Activated CD8-positive, alpha-beta T cell treated with anti-CD3 and anti-CD28 coated beads, Interleukin-2, amount 10 ng/mL, durations not matched to agents 7 days and 5 days (primary cell): Measurements from ENCODE around the gene GARIN6. TPM values are rescaled to one million over a fixed set of nuclear protein-coding genes. Genes with fewer than 3 reads are reported as not detected.

Experiments used
- ATAC-seq: fragments of 150-1000 bp; cut with Tn5 transposase; one replicate; pipeline ENCODE4 v1.10.0; 2021; ENCODE audit warnings: moderate library complexity
- CTCF ChIA-PET: fragments of 350-600 bp; sonication (Branson Sonifier 250); formaldehyde crosslinking; loops from one replicate; lab custom pipeline; 2021; ENCODE audit warnings: antibody characterized with exemption; lab: Charles Lee
- POLR2A ChIA-PET: fragments of 350-600 bp; sonication (Branson Sonifier 250); formaldehyde crosslinking; loops from one replicate; lab custom pipeline; 2021; ENCODE audit warnings: antibody characterized with exemption; lab: Charles Lee
- DNase-seq: peaks from one replicate; pipeline ENCODE4 v3.0.0-alpha.2; 2020
- H3K27ac Mint-ChIP-seq: one replicate; pipeline ENCODE4 v1.8.0; 2021; ENCODE audit warnings: mild to moderate bottlenecking, mixed read lengths
- H3K27me3 Mint-ChIP-seq: one replicate; pipeline ENCODE4 v1.8.0; 2021; ENCODE audit warnings: low read depth, mixed read lengths
- H3K36me3 Mint-ChIP-seq: one replicate; pipeline ENCODE4 v1.8.0; 2021; ENCODE audit warnings: low read depth, mixed read lengths
- H3K4me1 Mint-ChIP-seq: one replicate; pipeline ENCODE4 v1.8.0; 2021; ENCODE audit warnings: low read depth, mixed read lengths
- H3K4me3 Mint-ChIP-seq: one replicate; pipeline ENCODE4 v1.8.0; 2021; ENCODE audit warnings: mild to moderate bottlenecking, mixed read lengths
- H3K9me3 Mint-ChIP-seq: one replicate; pipeline ENCODE4 v1.8.0; 2022; ENCODE audit warnings: mixed read lengths; ENCODE audit not compliant: insufficient read depth
- total RNA-seq, 2 experiments: library from RNA; stranded (reverse); gene quantifications; one replicate each; pipeline ENCODE4 v1.2.3, GENCODE V29; 2021

GARIN6 gene
- total RNA-seq, 2 experiments from 2014 or later, result not detected

DNA sequence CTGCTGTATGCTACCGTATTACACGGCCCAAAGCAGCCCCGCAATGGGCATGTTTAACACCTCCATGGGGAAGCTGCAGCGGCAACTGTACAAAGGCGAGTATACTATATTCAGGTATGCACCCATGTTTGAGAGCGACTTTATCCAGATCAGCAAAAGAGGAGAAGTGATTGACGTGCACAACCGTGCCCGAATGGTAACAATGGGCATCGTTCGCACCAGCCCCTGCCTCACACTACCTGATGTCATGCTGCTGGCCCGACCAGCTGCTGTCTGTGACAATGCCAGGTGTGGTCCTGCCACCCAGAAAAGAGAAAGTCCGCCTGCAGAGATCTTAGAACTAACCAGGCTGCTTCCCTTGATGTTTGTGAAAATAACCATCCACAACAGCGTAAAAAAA lies 630 bp downstream of the GARIN6 start:
- no peak for ATAC-seq
- ChIA-PET CTCF (no interaction called here), POLR2A (no interaction called here)
- H3K4me3 Mint-ChIP-seq, result no peak overlapping the region
- no peak overlapping the region for H3K27ac Mint-ChIP-seq
- no peaks in the 10 kb centered on the region for H3K36me3 Mint-ChIP-seq
- H3K4me1 Mint-ChIP-seq, result no peaks in the 10 kb centered on the region
- DNase-seq, result no peak
- no peaks in the 10 kb centered on the region for H3K9me3 Mint-ChIP-seq
- H3K27me3 Mint-ChIP-seq, result no peaks in the 10 kb centered on the region

DNA sequence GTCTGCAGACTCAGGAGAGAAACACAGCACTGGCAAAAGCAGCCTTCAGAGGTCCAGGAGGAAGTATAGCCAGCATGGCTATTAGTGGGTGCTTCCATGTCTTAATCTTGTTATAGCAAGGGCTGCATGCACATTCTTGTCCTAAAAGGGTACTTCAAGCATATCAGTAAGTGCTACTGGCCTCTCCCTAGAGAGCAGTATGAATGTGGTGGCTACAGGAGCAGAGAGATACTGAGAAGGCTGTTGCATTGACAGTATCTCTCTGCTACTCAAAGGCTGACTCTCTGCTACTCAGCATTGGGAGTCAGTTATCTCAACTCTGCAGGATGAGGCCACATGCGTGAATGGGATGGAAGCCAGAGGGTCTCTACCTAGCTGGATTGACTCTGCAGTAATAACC lies 2.0 kb downstream of the GARIN6 start:
- DNase-seq (no peak), ATAC-seq (no peak)
- no peak overlapping the region for H3K27ac Mint-ChIP-seq
- H3K36me3 Mint-ChIP-seq, result no peaks in the 10 kb centered on the region
- ChIA-PET CTCF (no interaction called here), POLR2A (no interaction called here)
- H3K4me3 Mint-ChIP-seq, result no peak overlapping the region
- H3K27me3 Mint-ChIP-seq, result no peaks in the 10 kb centered on the region
- no peaks in the 10 kb centered on the region for H3K4me1 Mint-ChIP-seq
- no peaks in the 10 kb centered on the region for H3K9me3 Mint-ChIP-seq

DNA sequence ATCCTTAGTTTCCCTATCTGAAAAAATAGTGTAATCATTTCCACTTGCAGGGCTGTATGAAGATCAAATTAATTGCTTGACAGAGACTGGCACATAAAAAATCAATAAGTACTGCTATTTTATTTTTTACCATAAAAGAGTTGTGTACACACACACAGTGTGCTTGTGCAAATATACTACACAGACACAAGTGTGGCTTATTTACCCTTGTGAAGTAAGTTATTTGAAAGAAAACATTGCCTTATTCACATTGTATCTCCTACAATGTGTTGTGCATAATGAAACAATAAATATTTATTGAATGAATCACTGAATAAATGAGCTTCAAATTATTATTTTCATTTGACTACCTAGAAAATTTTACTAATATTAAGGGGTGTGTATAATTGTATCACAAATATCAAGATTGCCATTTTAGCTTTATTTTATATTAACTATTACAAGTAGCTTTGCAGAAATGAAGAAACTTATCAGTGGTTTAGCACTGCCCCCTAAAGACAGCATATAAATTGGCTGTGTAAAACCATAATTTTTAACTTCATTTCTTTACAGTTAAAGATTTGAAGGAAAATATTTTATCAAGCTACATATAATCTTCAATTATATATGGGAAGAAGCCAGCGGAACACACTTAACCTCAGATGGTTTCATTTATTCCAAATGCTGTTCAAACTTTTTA lies 11.3 kb downstream of the GARIN6 start:
- Mint-ChIP-seq H3K27ac (no peak overlapping the region), H3K27me3 (no peaks in the 10 kb centered on the region), H3K9me3 (no peaks in the 10 kb centered on the region), H3K4me3 (no peak overlapping the region), H3K36me3 (no peaks in the 10 kb centered on the region), H3K4me1 (no peaks in the 10 kb centered on the region)
- ChIA-PET POLR2A (no interaction called here), CTCF (no interaction called here)
- DNase-seq (no peak), ATAC-seq (no peak)

DNA sequence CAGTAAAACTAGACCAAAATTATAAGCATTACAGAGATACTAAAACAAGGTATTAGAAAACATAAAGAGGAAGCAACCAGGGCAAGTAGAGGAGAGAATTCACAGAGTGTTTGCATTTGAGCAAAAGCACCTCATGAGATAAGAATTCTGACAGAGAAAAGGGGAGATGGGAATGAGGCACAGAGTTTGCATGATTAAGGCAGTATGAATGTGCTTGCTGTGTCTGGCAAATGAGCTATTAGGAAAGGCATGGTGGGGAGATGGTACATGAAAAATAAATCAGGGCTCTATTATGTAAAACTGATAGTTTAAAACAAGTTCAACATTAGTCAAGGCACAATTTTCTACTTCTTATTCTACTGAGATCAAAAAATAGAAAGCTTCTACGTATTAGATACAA lies 23.1 kb downstream of the GARIN6 start:
- ATAC-seq (no peak), DNase-seq (no peak)
- no peaks in the 10 kb centered on the region for H3K27me3 Mint-ChIP-seq
- H3K27ac Mint-ChIP-seq, result no peak overlapping the region
- no peak overlapping the region for H3K4me3 Mint-ChIP-seq
- CTCF ChIA-PET, result no interaction called here
- no peaks in the 10 kb centered on the region for H3K4me1 Mint-ChIP-seq
- POLR2A ChIA-PET, result no interaction called here
- H3K36me3 Mint-ChIP-seq, result no peaks in the 10 kb centered on the region
- no peaks in the 10 kb centered on the region for H3K9me3 Mint-ChIP-seq

DNA sequence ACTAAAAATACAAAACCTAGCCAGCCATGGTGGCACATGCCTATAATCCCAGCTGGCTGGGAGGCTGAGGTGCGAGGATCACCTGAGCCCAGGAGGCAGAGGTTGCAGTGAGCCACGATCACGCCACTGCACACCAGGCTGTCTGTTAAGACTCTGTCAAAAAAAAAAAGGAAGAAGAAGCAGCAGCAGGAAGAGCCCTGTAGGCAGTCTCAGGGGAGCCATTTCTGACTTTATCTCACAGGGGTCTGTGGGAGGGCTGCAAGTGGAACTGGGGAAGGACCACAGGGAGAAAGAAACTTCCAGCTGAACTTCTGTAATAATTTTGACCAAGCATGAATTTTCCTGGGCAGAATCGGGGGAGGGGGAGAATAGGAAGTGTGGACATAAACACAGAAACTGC lies 32.7 kb downstream of the GARIN6 start:
- ChIA-PET POLR2A (no interaction called here), CTCF (no interaction called here)
- no peaks in the 10 kb centered on the region for H3K4me1 Mint-ChIP-seq
- H3K36me3 Mint-ChIP-seq, result no peaks in the 10 kb centered on the region
- peaks cover 10% of the 10 kb centered on the region for H3K9me3 Mint-ChIP-seq
- DNase-seq (no peak), ATAC-seq (no peak)
- H3K27ac Mint-ChIP-seq, result no peak overlapping the region
- H3K4me3 Mint-ChIP-seq, result no peak overlapping the region
- H3K27me3 Mint-ChIP-seq, result no peaks in the 10 kb centered on the region

DNA sequence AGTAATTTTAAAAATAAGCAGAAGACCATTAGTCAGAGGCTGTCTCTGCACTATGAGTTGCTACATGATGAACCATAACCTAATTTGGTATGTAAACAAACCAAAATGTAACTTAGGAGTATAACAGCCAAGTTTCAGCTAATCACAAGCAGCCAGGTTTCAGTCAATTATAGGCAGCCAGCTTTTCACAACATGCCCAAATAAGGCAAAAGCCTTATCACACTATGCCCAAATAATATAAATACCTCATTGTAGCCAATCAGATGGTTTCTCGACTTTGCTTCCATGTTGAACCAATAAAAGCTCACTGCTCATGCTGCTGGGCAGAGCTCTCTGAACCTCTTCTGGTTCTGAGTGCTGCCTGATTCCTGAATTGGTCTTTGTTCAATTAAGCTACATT lies 38.6 kb downstream of the GARIN6 start:
- H3K27me3 Mint-ChIP-seq, result no peaks in the 10 kb centered on the region
- H3K4me1 Mint-ChIP-seq, result no peaks in the 10 kb centered on the region
- H3K27ac Mint-ChIP-seq, result no peak overlapping the region
- ChIA-PET CTCF (no interaction called here), POLR2A (no interaction called here)
- no peaks in the 10 kb centered on the region for H3K36me3 Mint-ChIP-seq
- no peak overlapping the region for H3K4me3 Mint-ChIP-seq
- DNase-seq, result no peak
- peaks cover 11% of the 10 kb centered on the region for H3K9me3 Mint-ChIP-seq
- no peak for ATAC-seq

DNA sequence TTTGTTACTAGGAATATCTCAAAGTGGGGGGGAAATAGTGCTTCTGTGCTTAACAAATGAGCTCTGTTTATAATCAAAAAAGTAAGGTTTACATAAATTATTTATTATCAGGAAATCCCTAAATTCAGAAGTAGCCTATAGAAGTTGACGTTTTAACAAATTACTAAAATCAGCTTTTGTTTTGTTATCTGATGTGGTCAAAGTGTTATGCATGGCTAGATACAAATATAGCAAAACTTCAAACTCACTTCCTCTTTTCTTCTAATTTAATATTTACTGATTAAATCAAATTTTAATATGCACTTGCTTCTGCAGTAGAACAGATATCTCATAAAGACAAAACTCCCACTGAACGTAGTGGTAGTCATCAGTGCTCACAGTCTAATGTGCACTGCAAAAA lies 47.5 kb downstream of the GARIN6 start:
- H3K9me3 Mint-ChIP-seq, result no peaks in the 10 kb centered on the region
- POLR2A ChIA-PET, result no interaction called here
- CTCF ChIA-PET, result no interaction called here
- DNase-seq (no peak), ATAC-seq (no peak)
- H3K27ac Mint-ChIP-seq, result no peak overlapping the region
- no peaks in the 10 kb centered on the region for H3K27me3 Mint-ChIP-seq
- no peak overlapping the region for H3K4me3 Mint-ChIP-seq
- H3K4me1 Mint-ChIP-seq, result no peaks in the 10 kb centered on the region
- no peaks in the 10 kb centered on the region for H3K36me3 Mint-ChIP-seq
